ENCODE data around the gene TICRR.
"Not testable (repeated sequence)": the region's sequence is repeated elsewhere in the genome, so short reads cannot be mapped to it uniquely, and the experiment has no call there.

TICRR gene

GRCh38 chr15:89575146-89575655 is at the start of gene TICRR:
Gene TICRR (plus strand): TSS chr15:89575469. CDS start chr15:89575587, 118 bp downstream.
- DNase-seq = peak; percentile 100

DNA sequence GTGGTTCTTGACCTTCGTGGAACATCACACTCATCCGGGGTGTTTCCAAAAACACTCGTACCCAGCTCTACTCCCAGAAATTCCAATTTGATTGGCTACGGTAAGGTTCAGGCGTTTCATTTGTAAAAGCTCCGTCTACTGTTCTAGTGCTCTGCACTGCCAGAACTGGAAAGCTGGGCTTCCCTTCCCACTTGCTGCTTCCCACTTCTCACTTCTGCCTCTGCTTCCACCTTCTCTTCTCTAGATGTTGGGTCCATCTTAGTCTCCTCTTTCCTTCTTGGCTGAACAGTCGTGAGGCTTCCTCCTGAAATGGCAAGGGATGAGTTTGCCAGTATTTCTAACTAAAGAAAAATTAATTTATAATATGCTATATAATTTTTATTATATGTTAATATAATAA is 49.1 kb upstream of the TICRR start:
- DNase-seq = no peak

DNA sequence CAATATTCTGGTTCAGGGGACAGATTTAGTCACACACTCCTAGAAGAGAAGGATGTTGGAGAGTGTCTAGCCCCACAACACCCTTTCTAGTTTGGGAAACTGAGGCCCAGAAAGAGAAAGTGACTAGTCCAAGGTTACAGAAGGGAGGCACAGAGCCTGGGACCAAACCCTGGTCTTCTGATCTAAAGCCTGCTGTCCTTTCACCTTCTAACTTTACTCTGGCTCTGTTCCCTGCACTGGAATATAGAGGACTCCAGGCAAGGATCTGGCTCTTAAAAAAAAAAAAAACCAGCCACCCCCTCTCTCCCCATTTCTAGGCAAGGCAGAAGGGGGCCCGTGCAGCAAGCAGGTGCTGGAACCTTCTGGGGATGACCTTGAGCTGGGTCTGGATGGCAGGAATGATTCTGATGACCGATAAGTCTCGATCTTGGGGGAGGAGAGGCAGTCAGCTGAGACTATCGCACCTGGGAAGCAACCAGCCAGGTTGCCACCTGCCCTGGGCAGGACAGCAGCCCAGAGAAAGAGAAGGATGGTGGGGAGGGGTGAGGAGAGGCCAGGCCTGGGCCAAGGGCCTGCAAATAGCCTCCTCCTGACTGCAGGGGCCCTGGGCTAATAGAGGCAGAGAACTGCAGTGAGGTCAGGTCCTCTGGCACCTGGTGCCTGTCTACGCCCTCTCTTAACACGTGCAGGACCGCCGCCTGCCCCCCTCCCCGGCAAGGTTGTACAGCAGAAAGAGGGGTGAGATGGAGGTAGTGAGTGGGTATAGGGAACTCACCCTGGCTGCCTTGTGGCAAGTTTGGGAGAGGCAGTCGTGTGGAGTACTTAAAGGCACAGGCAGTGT is 48.4 kb upstream of the TICRR start:
- DNase-seq = no peak

DNA sequence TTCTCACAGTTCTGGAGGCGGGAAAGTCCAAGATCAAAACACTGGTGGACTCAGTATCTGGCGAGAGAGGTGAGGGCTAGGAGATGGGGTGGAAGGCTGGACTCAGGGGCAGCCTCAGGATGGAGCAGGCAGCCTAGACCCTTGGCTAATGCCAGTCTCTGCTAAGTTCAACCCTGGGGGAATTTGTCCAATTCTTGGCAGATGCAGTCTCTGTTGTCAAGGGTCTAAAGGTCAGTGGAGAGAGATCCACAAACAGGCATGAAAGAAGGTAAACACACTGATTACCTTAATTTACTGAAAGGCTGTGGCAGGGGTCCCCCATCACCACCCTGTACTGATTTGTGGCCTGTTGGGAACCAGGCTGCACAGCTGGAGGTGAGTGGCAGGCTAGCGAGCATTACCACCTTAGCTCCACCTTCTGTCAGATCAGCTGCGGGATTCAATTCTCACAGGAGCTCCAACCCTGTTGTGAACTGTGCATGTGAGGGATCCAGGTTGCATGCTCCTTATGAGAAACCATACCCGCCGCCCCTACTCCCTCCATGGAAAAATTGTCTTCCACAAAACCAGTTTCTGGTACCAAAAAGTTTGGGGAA is 46.4 kb upstream of the TICRR start:
- DNase-seq = no peak

GRCh38 chr15:89530976-89531375 is 44.3 kb upstream of the TICRR start:
- no peak for DNase-seq

DNA sequence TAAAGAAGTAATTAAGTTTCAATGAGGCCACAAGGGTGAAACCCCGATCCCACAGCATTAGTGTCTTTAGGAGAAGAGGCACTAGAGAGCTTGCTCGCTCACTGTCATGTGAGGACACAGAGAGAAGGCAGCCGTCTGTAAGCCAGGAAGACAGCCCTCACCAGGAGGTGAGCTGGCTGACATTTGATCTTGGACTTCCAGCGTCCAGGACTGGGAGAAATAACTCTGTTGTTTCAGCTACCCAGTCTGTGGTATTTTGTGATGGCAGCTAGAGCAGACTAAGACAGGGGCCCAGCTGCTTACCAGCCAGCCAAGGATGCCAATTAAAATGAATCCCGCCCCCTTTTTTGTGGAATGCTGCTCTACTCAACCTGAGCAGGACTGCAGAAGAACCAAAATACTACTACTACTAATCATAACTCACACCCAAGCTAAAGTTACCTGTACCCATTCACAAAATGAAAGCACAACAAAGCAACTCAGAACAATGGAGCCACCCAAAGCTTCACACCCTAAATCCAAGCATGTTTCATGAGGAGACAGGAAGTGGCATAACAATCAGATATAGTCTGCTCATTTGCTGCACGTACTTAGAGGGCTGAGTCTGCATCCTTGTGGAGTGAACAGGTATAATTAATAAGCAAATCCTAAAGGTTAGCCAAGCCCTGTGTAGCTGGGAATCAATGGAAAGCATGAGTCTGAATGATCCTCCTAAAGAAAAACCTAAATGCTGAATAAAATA is 43.3 kb upstream of the TICRR start:
- DNase-seq = no peak

DNA sequence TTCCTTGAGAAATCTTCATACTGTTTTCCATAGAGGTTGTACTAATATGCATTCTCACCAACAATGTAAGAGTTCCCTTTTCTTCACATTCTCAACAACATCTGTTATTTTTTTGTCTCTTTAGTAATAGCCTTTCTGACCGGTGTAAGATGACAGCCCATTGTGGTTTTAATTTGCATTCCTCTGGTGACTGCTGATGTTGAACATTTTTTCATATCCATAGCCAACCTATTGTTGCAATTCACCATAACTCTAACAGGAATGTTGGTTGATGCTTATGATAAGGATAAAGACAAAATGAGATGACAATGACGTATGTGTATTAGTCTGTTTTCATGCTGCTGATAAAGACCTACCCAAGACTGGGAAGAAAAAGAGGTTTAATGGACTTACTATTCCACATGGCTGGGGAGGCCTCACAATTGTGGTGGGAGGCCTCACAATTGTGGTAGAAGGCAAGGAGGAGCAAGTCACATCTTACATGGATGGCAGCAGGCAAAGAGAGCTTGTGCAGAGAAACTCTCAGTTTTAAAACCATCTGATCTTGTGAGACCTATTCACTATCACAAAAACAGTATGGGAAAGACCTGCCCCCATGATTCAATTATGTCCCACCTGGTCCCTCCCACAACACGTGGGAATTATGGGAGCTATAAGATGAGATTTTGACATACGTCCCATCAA is 41.3 kb upstream of the TICRR start:
- DNase-seq = no peak

GRCh38 chr15:89539027-89539426 is 36.2 kb upstream of the TICRR start:
- DNase-seq = no peak

DNA sequence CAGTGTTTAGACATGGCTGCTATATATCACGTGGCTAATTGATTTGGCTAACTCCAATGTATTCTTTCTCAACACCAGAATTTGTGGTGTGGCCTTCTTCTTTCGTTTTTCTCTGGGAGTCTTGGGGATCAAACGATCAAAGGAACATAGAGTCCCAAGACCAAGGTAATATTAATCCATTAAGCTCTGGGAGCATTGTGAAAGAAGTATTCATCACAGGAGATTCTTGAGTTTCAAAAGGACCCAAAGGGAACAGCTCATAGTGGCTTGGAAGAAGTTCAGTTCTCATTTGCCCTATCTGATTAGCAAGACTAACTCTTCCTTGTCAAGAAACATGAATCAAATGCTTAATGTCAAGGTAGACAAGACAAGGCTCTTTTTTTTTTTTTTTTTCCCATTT is 32.9 kb upstream of the TICRR start:
- DNase-seq = no peak

GRCh38 chr15:89543389-89543788 is 31.9 kb upstream of the TICRR start:
- DNase-seq = no peak

DNA sequence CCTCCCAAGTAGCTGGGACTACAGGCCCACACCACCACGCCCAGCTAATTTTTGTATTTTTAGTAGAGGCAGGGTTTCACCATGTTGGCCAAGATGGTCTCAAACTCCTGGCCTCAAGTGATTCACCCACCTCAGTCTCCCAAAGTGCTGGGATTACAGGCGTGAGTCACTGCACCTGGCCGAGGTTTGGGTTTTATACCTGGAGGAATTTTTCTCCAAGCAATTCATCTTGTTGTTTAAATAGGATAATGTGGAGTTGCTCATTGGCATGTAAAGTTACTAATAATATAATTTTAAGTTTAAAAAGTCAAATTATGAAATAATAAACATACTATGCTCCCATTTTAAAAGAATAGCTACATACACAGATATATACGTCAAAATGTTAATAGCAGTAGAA is 26.1 kb upstream of the TICRR start:
- DNase-seq = not testable (repeated sequence)

DNA sequence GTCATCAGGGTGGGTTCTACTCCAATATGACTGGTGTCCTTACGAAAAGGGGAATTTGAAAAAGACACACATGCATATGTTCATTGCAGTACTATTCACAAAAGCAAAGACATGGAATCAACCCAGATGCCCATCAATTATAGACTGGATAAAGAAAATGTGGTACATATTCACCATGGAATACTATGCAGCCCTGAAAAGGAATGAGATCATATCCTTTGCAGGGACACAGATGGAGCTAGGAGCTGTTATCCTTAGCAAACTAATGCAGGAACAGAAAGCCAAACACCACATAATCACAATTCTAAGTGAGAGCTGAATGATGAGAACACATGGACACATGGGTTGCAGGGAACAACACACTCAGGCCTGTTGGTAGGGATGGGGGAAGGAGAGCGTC is 24.8 kb upstream of the TICRR start:
- no peak for DNase-seq

- peak; percentile 56 to 67 for DNase-seq
These were observed 23.7 kb upstream of the TICRR start for GRCh38 chr15:89551550-89551949.

DNA sequence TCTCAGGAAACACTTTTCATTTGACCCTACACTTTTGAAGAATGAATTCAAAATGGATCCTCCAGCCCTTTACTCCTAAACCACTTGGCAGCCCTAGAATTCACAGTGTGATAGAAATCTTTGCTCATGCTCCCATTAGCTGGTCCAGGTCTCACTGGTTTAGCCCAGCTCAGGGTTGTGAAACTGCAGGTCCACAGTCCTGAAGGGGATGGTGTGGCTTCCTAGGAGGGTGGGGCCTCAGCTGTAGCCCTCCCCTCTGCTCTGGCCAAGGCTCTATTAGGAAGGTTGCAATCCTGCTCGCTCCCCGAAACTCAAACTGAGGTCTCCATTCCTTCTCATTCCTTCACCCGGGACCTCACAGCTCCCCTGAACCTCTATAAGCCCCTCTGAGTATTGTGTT is 21.6 kb upstream of the TICRR start:
- DNase-seq = no peak

- no peak for DNase-seq
These were observed 21.0 kb upstream of the TICRR start for GRCh38 chr15:89554247-89554646.

- no peak for DNase-seq
These were observed 19.5 kb upstream of the TICRR start for GRCh38 chr15:89555768-89556167.

- DNase-seq = peak; percentile 45 to 92
These were observed 18.6 kb upstream of the TICRR start for GRCh38 chr15:89556413-89557262.

DNA sequence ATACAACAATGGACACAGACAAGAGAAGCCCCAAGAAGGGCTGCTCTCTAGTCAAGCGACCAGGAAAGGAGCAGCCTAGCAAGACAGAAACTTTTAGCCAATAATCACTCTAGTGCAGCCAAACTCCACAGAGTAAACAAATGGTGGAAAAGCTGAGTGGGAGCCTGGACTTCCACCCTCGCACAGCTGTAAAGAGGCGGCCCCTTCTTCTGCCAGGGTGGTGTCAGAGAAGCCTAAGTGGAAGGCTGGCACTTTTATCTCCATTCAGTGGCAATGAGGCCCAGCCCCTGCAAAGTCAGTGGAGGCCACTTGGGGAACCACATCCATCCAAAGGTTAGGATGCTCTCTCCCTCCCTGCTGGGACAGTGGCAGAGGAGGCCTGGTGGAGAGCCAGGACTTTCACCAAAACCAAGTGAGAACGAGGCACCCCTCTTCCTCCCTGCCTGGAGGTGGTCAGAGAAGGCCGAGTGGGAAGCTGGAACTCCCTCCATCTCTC is 15.5 kb upstream of the TICRR start:
- no peak for DNase-seq

GRCh38 chr15:89566181-89566580 is 9.1 kb upstream of the TICRR start:
- DNase-seq = no peak

DNA sequence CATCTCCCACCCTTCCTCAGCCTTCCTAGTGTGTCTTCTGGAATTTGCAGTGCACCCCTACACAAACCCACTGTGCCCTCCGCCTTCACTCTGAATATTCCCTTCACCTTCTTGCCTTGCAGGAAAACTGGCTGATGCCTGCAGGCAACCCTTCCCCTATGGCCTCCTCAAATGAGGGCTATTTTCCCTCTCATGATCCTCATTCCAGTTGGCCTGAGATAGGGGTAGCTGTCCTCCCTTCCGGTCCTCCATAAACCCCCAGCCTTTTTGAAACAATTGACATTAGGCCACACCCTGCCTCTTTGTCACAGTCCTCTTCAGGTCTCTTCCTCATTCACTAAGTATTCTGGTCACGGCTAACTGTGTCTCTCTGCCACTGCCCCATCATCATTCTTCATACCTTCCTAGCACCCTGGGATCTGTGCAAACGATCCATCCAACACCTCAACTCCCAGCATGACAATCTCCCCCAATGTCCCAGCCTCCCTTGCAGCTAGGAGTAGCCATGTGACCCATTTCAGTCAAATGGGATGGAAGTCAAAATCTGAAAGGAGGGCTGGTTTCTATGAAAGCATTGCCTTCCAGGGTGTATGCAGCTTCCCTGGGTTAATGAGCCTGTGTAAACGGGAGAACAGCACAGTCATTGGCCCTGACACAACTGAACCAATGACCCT is 8.5 kb upstream of the TICRR start:
- no peak for DNase-seq

DNA sequence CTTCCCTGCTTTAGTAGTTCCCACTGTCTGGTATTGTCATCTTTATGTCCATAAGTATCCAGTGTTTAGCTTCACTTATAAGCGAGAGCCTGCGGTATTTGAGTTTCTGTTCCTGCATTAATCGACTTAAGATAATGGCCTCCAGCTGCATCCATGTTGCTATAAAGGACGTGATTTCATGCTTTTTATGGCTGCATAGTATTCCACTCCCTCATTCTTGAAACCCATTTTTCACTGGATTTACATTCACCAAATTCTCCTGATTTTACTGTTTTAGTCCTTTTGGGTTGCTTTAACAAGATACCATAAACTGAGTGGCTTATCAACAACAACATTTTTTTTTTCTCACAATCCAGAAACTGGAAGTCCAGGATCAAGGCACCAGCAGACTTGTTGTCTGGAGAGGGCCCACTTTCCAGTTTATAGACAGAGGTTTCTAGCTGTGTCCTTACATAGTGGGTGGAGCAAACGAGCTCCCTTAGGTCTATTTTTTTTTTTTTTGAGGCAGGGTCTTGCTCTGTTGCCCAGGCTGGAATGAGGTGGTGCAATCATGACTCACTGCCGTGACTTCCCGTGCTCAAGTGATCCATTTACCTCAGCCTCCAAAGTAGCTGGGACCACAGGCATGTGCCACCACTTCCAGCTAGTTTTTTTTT is 6.1 kb upstream of the TICRR start:
- DNase-seq = no peak

Measured in inflammatory macrophage treated with lipopolysaccharide for 1 hour (primary cell).